Stomach (tissue), 4 donors: ENCODE measurements around the gene RBMXL2.

Experiments
- POLR2A ChIP-seq, 4 donors: fragments of 450-650 bp; IDR thresholded peaks; one replicate each; pipeline ENCODE4 v1.6.1; 2016; ENCODE audit warnings: antibody characterized with exemption in 4 of 4, control low read depth in 2 of 4, mild to moderate bottlenecking in 1 of 4, moderate library complexity in 1 of 4
- POLR2AphosphoS5 ChIP-seq, 3 donors: sonication (generic); formaldehyde crosslinking; IDR thresholded peaks; one replicate each; pipeline ENCODE4 v1.6.1; 2016; ENCODE audit warnings: antibody characterized with exemption in 3 of 3
- TF ChIP-seq, protein P1 (sequence below), 7 experiments: fragments of 450-650 bp in 4 of 7; fragments of 200-600 bp in 3 of 7; sonication (generic) in 3 of 7; IDR thresholded peaks; one replicate each; pipeline ENCODE4 v1.5.1; 2016 to 2019; ENCODE audit warnings: antibody characterized with exemption in 7 of 7, control low read depth in 2 of 7, mild to moderate bottlenecking in 1 of 7

DNA sequence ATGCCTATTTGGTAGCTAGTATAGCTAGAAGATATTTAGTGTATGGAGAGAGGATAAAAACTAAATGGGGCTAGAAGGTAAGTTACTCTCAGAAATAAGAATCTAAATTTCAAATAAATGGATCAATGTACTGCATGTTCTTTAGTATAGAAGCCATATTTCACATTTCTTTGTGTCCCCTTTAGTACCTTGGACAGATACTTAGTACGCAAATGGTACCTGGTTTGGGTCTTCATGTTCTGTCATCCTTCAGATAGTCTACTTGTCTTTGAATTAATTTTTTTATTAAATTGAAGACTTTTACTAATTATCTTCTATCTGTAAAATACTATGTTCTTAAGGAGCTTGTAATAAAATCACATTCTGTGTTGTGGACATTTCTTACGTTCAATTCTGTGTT lies 26.3 kb upstream of the RBMXL2 start:
- TF ChIP-seq, protein P1, sequence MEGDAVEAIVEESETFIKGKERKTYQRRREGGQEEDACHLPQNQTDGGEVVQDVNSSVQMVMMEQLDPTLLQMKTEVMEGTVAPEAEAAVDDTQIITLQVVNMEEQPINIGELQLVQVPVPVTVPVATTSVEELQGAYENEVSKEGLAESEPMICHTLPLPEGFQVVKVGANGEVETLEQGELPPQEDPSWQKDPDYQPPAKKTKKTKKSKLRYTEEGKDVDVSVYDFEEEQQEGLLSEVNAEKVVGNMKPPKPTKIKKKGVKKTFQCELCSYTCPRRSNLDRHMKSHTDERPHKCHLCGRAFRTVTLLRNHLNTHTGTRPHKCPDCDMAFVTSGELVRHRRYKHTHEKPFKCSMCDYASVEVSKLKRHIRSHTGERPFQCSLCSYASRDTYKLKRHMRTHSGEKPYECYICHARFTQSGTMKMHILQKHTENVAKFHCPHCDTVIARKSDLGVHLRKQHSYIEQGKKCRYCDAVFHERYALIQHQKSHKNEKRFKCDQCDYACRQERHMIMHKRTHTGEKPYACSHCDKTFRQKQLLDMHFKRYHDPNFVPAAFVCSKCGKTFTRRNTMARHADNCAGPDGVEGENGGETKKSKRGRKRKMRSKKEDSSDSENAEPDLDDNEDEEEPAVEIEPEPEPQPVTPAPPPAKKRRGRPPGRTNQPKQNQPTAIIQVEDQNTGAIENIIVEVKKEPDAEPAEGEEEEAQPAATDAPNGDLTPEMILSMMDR (IDR thresholded peaks at IDR 0.05) = no peak
- TF ChIP-seq POLR2A (IDR thresholded peaks at IDR 0.05) (no peak), POLR2AphosphoS5 (IDR thresholded peaks at IDR 0.05) (no peak)
